Immature natural killer cell (primary cell): ENCODE results near the gene CHCHD6. TPM values are rescaled to one million over a fixed set of nuclear protein-coding genes. Genes with fewer than 3 reads are reported as not detected.

Source experiments
- DNase-seq, 3 donors: peaks; one replicate each; pipeline ENCODE4 v3.0.0; 2022; ENCODE audit warnings: mixed read lengths in 1 of 3
- H3K27ac Mint-ChIP-seq, 6 donors: one replicate each; pipeline ENCODE4 v1.8.0; 2020; ENCODE audit warnings: mixed read lengths in 6 of 6, mild to moderate bottlenecking in 5 of 6, inconsistent platforms in 4 of 6, moderate library complexity in 3 of 6
- H3K27me3 Mint-ChIP-seq, 3 donors: one replicate each; pipeline ENCODE4 v1.8.0; 2020 to 2021; ENCODE audit warnings: low read depth in 3 of 3, mild to moderate bottlenecking in 3 of 3, mixed read lengths in 3 of 3, moderate library complexity in 3 of 3, inconsistent platforms in 1 of 3
- H3K36me3 Mint-ChIP-seq, 3 donors: one replicate each; pipeline ENCODE4 v1.8.0; 2020; ENCODE audit warnings: mixed read lengths in 3 of 3, inconsistent platforms in 2 of 3, mild to moderate bottlenecking in 2 of 3
- H3K4me1 Mint-ChIP-seq, 2 donors: one replicate each; pipeline ENCODE4 v1.8.0; 2020; ENCODE audit warnings: inconsistent platforms in 2 of 2, mild to moderate bottlenecking in 2 of 2, mixed read lengths in 2 of 2, moderate library complexity in 1 of 2
- H3K4me3 Mint-ChIP-seq, 5 donors: one replicate each; pipeline ENCODE4 v1.8.0; 2020; ENCODE audit warnings: mild to moderate bottlenecking in 5 of 5, mixed read lengths in 5 of 5, inconsistent platforms in 3 of 5, moderate library complexity in 3 of 5
- H3K9me3 Mint-ChIP-seq, 6 donors: one replicate each; pipeline ENCODE4 v1.8.0; 2020; ENCODE audit warnings: mild to moderate bottlenecking in 6 of 6, mixed read lengths in 6 of 6, inconsistent platforms in 4 of 6, moderate library complexity in 3 of 6
- polyA plus RNA-seq, 3 donors: library from polyadenylated mRNA; unstranded; fragments of 300-500 nt; fragmentation: Illumina TruSeq; gene quantifications; one replicate each; pipeline ENCODE4 v1.2.3, GENCODE V29; 2021

The CHCHD6 gene
- polyA plus RNA-seq, 3 donors from 2014 or later: 9.7 to 12.9 (median 9.7) TPM

GRCh38 chr3:126723801-126724200 lies 19.8 kb downstream of the CHCHD6 start:
- no peaks in the 10 kb centered on the region for H3K4me1 Mint-ChIP-seq
- peak overlapping the region in 1 of 6 donors; percentile 62 for H3K27ac Mint-ChIP-seq
- H3K27me3 Mint-ChIP-seq: peaks cover 0 to 2% (median 0%) of the 10 kb centered on the region in 3 donors
- DNase-seq: no peak
- H3K4me3 Mint-ChIP-seq: no peak overlapping the region
- H3K9me3 Mint-ChIP-seq: no peaks in the 10 kb centered on the region
- peaks cover 0 to 19% (median 12%) of the 10 kb centered on the region in 3 donors for H3K36me3 Mint-ChIP-seq

- H3K4me1 Mint-ChIP-seq: peaks cover 19 to 22% of the 10 kb centered on the region in 2 donors
- peaks cover 0 to 4% (median 0%) of the 10 kb centered on the region in 3 donors for H3K27me3 Mint-ChIP-seq
- H3K36me3 Mint-ChIP-seq: peaks cover 5 to 25% (median 21%) of the 10 kb centered on the region in 3 donors
- H3K4me3 Mint-ChIP-seq: no peak overlapping the region
- no peak overlapping the region for H3K27ac Mint-ChIP-seq
- no peaks in the 10 kb centered on the region for H3K9me3 Mint-ChIP-seq
- no peak for DNase-seq
Measured at GRCh38 chr3:126728680-126729079, 24.6 kb downstream of the CHCHD6 start.

- Mint-ChIP-seq H3K4me3 (no peak overlapping the region), H3K9me3 (no peaks in the 10 kb centered on the region), H3K27me3 (peaks cover 0 to 2% (median 2%) of the 10 kb centered on the region in 3 donors), H3K4me1 (peaks cover 19 to 22% of the 10 kb centered on the region in 2 donors), H3K27ac (peak overlapping the region in 4 of 6 donors; percentile 27 to 65 (median 48)), H3K36me3 (peaks cover 11 to 30% (median 28%) of the 10 kb centered on the region in 3 donors)
- no peak for DNase-seq
Measured at GRCh38 chr3:126730376-126730775, 26.3 kb downstream of the CHCHD6 start.

- Mint-ChIP-seq H3K4me3 (peak overlapping the region in 4 of 5 donors; percentile 7 to 63 (median 44)), H3K27ac (peak overlapping the region in 4 of 6 donors; percentile 20 to 75 (median 32))
Measured at GRCh38 chr3:126731044-126731443, 27.0 kb downstream of the CHCHD6 start.

GRCh38 chr3:126732281-126733060 lies 28.4 kb downstream of the CHCHD6 start:
- H3K4me1 Mint-ChIP-seq: peaks cover 19 to 22% of the 10 kb centered on the region in 2 donors
- H3K27me3 Mint-ChIP-seq: peaks cover 0 to 2% (median 2%) of the 10 kb centered on the region in 3 donors
- H3K9me3 Mint-ChIP-seq: no peaks in the 10 kb centered on the region
- peaks cover 21 to 39% (median 24%) of the 10 kb centered on the region in 3 donors for H3K36me3 Mint-ChIP-seq
- H3K4me3 Mint-ChIP-seq: no peak overlapping the region
- DNase-seq: no peak
- H3K27ac Mint-ChIP-seq: no peak overlapping the region

More at GRCh38 chr3:126731044-126731443, 27.0 kb downstream of the CHCHD6 start:
- Mint-ChIP-seq H3K27me3 (peaks cover 0 to 2% (median 2%) of the 10 kb centered on the region in 3 donors), H3K36me3 (peaks cover 16 to 36% (median 30%) of the 10 kb centered on the region in 3 donors), H3K4me1 (peaks cover 19 to 22% of the 10 kb centered on the region in 2 donors), H3K9me3 (no peaks in the 10 kb centered on the region)
- peak; percentile 9 to 17 (median 14) for DNase-seq

GRCh38 chr3:126733061-126733430 lies 29.0 kb downstream of the CHCHD6 start:
- peaks cover 24 to 40% (median 25%) of the 10 kb centered on the region in 3 donors for H3K36me3 Mint-ChIP-seq

GRCh38 chr3:126734106-126734723 lies 30.2 kb downstream of the CHCHD6 start:
- no peak overlapping the region for H3K27ac Mint-ChIP-seq
- H3K36me3 Mint-ChIP-seq: peaks cover 22 to 37% (median 27%) of the 10 kb centered on the region in 3 donors

More at GRCh38 chr3:126733061-126733430, 29.0 kb downstream of the CHCHD6 start:
- no peaks in the 10 kb centered on the region for H3K9me3 Mint-ChIP-seq
- peaks cover 19 to 22% of the 10 kb centered on the region in 2 donors for H3K4me1 Mint-ChIP-seq
- peaks cover 0 to 2% (median 2%) of the 10 kb centered on the region in 3 donors for H3K27me3 Mint-ChIP-seq
- H3K27ac Mint-ChIP-seq: no peak overlapping the region
- H3K4me3 Mint-ChIP-seq: no peak overlapping the region
- no peak for DNase-seq

GRCh38 chr3:126737527-126737926 lies 33.5 kb downstream of the CHCHD6 start:
- H3K4me3 Mint-ChIP-seq: peak overlapping the region in 1 of 5 donors; percentile 2
- peak overlapping the region in 1 of 6 donors; percentile 36 for H3K27ac Mint-ChIP-seq
- H3K36me3 Mint-ChIP-seq: peaks cover 25 to 42% (median 32%) of the 10 kb centered on the region in 3 donors
- no peak for DNase-seq
- peaks cover 0 to 2% (median 0%) of the 10 kb centered on the region in 3 donors for H3K27me3 Mint-ChIP-seq
- H3K4me1 Mint-ChIP-seq: no peaks in the 10 kb centered on the region
- H3K9me3 Mint-ChIP-seq: peaks cover 0 to 8% (median 0%) of the 10 kb centered on the region in 6 donors

More at GRCh38 chr3:126734106-126734723, 30.2 kb downstream of the CHCHD6 start:
- no peak for DNase-seq
- Mint-ChIP-seq H3K4me1 (peaks cover 18 to 22% of the 10 kb centered on the region in 2 donors), H3K4me3 (no peak overlapping the region), H3K27me3 (peaks cover 0 to 2% (median 2%) of the 10 kb centered on the region in 3 donors), H3K9me3 (peaks cover 0 to 2% (median 0%) of the 10 kb centered on the region in 6 donors)

- peaks cover 4 to 8% of the 10 kb centered on the region in 2 donors for H3K4me1 Mint-ChIP-seq
Measured at GRCh38 chr3:126742057-126742456, 38.0 kb downstream of the CHCHD6 start.

GRCh38 chr3:126743350-126743749 lies 39.3 kb downstream of the CHCHD6 start:
- no peak for DNase-seq
- no peak overlapping the region for H3K27ac Mint-ChIP-seq
- peaks cover 0 to 8% (median 0%) of the 10 kb centered on the region in 6 donors for H3K9me3 Mint-ChIP-seq
- H3K36me3 Mint-ChIP-seq: peaks cover 8 to 15% (median 13%) of the 10 kb centered on the region in 3 donors
- H3K4me3 Mint-ChIP-seq: no peak overlapping the region
- peaks cover 0 to 3% (median 0%) of the 10 kb centered on the region in 3 donors for H3K27me3 Mint-ChIP-seq
- peaks cover 4 to 14% of the 10 kb centered on the region in 2 donors for H3K4me1 Mint-ChIP-seq

More at GRCh38 chr3:126742057-126742456, 38.0 kb downstream of the CHCHD6 start:
- peaks cover 0 to 3% (median 0%) of the 10 kb centered on the region in 3 donors for H3K27me3 Mint-ChIP-seq
- peaks cover 13 to 18% (median 15%) of the 10 kb centered on the region in 3 donors for H3K36me3 Mint-ChIP-seq
- H3K4me3 Mint-ChIP-seq: no peak overlapping the region
- no peak overlapping the region for H3K27ac Mint-ChIP-seq
- no peak for DNase-seq
- peaks cover 0 to 8% (median 0%) of the 10 kb centered on the region in 6 donors for H3K9me3 Mint-ChIP-seq

- H3K4me1 Mint-ChIP-seq: peaks cover 8 to 18% of the 10 kb centered on the region in 2 donors
- H3K4me3 Mint-ChIP-seq: no peak overlapping the region
- H3K27me3 Mint-ChIP-seq: peaks cover 0 to 3% (median 0%) of the 10 kb centered on the region in 3 donors
- H3K36me3 Mint-ChIP-seq: peaks cover 8 to 15% (median 13%) of the 10 kb centered on the region in 3 donors
- H3K27ac Mint-ChIP-seq: no peak overlapping the region
- peaks cover 0 to 8% (median 0%) of the 10 kb centered on the region in 6 donors for H3K9me3 Mint-ChIP-seq
- no peak for DNase-seq
Measured at GRCh38 chr3:126743781-126744180, 39.7 kb downstream of the CHCHD6 start.

GRCh38 chr3:126745760-126746394 lies 41.8 kb downstream of the CHCHD6 start:
- no peaks in the 10 kb centered on the region for H3K9me3 Mint-ChIP-seq
- H3K27me3 Mint-ChIP-seq: peaks cover 0 to 3% (median 1%) of the 10 kb centered on the region in 3 donors
- peaks cover 20 to 33% of the 10 kb centered on the region in 2 donors for H3K4me1 Mint-ChIP-seq
- H3K27ac Mint-ChIP-seq: no peak overlapping the region
- H3K4me3 Mint-ChIP-seq: no peak overlapping the region
- peaks cover 0 to 9% (median 4%) of the 10 kb centered on the region in 3 donors for H3K36me3 Mint-ChIP-seq
- DNase-seq: no peak
